HUES6 (cell line): Measurements from ENCODE around the gene TBC1D3B.

Experiments used
- H3K27ac ChIP-seq: 2 replicates; pipeline ENCODE4 v1.7.0; 2013; ENCODE audit warnings: low read depth, mild to moderate bottlenecking, low read length, inconsistent platforms
- H3K27me3 ChIP-seq: 2 replicates; pipeline ENCODE4 v1.6.1; 2013; ENCODE audit warnings: low read length; ENCODE audit not compliant: control insufficient read depth, insufficient read depth
- H3K36me3 ChIP-seq: 2 replicates; pipeline ENCODE4 v1.6.1; 2013; ENCODE audit warnings: low read length; ENCODE audit not compliant: control insufficient read depth, insufficient read depth
- H3K4me1 ChIP-seq: 2 replicates; pipeline ENCODE4 v1.6.1; 2013; ENCODE audit warnings: low read length; ENCODE audit not compliant: control insufficient read depth, insufficient read depth
- H3K4me3 ChIP-seq: 2 replicates; pipeline ENCODE4 v1.5.1; 2013; ENCODE audit warnings: low read depth, low read length
- H3K9ac ChIP-seq: one replicate; pipeline ENCODE4 v1.6.1; 2013; ENCODE audit warnings: mild to moderate bottlenecking, low read length
- H3K9me3 ChIP-seq: 2 replicates; pipeline ENCODE4 v1.6.1; 2013; ENCODE audit warnings: low read depth, low read length; ENCODE audit not compliant: control insufficient read depth, insufficient read depth

Gene TBC1D3B

DNA sequence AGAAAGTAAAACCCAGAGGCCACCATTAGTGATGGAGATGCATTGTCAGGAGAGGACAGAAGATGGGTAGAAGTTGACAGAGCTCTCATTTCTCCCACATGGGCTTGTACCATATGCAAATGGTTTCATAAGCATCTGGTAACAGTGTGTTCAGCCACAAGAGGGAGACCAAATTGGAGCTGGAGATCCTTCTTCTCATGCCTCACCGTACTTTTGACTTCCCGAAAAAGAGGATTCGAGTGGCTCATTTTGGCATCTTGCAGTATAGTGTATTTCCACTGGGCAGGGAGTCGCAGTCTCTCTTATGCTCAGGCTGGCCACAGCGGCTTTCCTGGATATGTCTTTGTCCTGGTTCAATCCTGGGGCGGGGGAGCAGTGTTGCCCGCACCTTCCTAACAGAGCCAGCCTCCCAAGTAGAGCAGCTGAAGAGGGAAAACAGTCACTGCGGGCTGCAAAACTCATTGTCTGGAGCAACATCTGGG lies 23.8 kb downstream of the TBC1D3B start:
- H3K4me3 ChIP-seq = no peak overlapping the region
- no peaks in the 10 kb centered on the region for H3K36me3 ChIP-seq
- H3K9me3 ChIP-seq = no peaks in the 10 kb centered on the region
- peaks cover 6% of the 10 kb centered on the region; the same call in 1 of the 2 replicates for H3K4me1 ChIP-seq
- H3K27me3 ChIP-seq = no peaks in the 10 kb centered on the region
- no peak overlapping the region for H3K9ac ChIP-seq
- H3K27ac ChIP-seq = no peak overlapping the region

DNA sequence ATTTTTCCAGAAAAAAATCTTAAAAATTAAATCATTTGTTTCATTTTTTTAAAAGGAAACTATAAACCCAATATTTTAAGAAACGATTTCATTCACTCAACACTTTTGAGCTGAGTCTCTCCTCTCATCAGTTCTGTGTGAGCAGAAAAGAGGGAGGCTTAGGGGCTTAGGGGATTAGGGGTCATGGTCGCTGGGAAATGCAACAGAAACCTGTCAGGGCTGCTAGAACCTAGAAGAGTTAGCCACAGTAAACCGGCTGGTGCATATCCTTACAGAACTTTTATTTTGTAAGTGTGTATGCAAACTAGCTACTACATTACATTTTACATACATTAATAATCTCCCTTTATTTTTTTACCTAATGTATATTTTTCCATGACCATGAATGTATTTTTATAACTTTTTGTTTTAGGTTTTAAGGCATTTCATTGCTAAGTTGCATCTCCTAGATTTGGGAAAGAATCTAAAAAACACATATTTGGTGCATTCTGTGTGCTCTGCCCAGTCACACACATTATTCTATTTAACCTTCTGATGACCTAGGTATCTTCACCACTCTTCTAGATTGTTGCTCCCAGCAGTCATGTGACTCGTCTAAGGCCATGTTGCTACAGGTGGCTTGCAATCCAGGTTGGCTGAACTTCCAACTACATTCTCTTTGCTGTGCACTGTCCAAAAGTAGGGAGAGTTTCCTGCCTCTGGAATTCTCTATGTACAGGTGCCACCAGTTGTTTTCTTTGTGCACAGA lies 24.4 kb downstream of the TBC1D3B start:
- Histone ChIP-seq H3K9ac (no peak overlapping the region), H3K27me3 (no peaks in the 10 kb centered on the region), H3K36me3 (no peaks in the 10 kb centered on the region), H3K27ac (no peak overlapping the region), H3K4me1 (peaks cover 6% of the 10 kb centered on the region; the same call in 1 of the 2 replicates), H3K4me3 (no peak overlapping the region), H3K9me3 (no peaks in the 10 kb centered on the region)

DNA sequence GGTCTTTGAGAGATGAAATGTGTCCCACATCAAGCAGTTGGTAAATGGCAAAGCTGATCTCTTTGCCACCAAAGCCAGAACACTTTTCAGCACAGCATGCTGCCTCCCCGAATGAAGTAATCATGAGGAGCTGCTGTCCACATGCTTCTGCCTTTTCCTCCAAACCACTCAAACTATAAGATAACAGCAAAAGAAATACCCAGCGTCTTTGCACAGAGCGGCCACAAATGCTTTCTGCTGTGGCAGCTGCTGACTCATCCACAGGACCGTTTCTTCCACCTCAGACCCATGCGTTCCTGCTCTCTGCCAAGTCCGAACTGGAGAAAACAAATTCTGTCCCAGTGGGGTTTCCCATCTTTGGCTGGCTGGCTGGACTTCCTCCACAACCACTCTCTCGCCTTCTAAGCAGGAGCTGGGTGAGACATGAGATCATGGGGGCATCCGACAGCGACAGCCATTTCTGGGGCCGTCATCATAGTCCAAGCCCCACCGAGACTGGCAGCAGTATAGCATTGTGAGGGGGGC lies 27.1 kb downstream of the TBC1D3B start:
- Histone ChIP-seq H3K27me3 (no peaks in the 10 kb centered on the region), H3K4me3 (no peak overlapping the region), H3K27ac (no peak overlapping the region), H3K9me3 (0 out of 2 replicates have a peak, but pooled peaks cover 3% of the 10 kb centered on the region), H3K36me3 (no peaks in the 10 kb centered on the region), H3K4me1 (peaks cover 6% of the 10 kb centered on the region; the same call in 1 of the 2 replicates), H3K9ac (no peak overlapping the region)

DNA sequence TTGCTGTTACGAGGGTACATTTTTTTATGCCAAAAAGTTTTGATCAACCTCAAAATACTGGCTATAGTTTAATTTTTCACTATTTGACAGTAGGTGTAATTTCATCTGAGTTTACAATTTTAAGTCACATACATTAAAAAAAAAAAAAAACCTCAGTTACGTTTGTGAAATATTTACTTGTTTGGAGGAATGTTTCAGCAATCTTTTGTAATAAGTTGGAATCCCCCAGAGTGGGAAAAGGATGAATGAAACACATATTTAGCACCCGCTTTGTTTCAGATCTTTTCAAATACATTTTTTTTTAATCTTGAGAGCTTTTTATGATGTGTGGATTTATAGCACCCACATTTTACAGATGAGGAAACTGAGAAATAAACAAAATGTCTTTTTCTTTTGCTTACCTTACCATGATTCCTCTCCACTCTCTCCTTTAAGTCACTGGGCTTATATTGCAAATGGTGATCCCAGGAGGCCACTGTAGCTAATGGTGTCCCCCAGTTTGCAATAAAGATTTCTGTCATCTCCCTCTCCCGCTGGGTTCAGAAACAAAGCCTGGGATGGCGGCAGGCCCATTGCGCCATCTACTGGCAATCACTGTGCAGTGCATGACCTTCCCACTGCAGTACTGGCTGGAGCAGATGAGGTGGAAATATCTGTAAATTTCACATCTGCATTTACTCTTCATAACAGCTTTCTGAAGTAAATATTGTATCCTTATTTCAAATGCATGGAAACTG lies 27.7 kb downstream of the TBC1D3B start:
- no peak overlapping the region for H3K27ac ChIP-seq
- no peak overlapping the region for H3K9ac ChIP-seq
- H3K4me1 ChIP-seq = peaks cover 6% of the 10 kb centered on the region; the same call in 1 of the 2 replicates
- 0 out of 2 replicates have a peak, but pooled peaks cover 3% of the 10 kb centered on the region for H3K9me3 ChIP-seq
- no peaks in the 10 kb centered on the region for H3K27me3 ChIP-seq
- H3K36me3 ChIP-seq = no peaks in the 10 kb centered on the region
- no peak overlapping the region for H3K4me3 ChIP-seq

DNA sequence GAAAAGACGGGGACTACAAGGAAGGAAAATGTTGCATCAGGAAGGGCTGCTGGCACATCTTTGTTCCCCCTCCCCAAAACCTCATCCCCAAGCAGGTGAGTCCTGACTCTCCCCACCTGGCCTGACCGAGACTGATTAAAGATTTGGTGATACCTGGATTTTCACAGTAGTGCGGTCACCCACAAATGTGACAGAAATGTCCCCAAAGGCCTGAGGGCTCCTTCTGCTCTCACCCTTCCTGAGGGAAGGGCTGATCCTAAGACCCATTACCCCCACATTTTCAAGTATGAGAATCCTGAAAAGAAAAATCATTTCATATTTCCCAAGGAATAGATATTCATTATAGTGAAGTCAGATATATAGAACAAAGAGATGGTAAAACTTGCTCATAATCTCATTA lies 28.8 kb downstream of the TBC1D3B start:
- H3K9me3 ChIP-seq = 0 out of 2 replicates have a peak, but pooled peaks cover 3% of the 10 kb centered on the region
- H3K36me3 ChIP-seq = no peaks in the 10 kb centered on the region
- H3K27ac ChIP-seq = no peak overlapping the region
- H3K27me3 ChIP-seq = no peaks in the 10 kb centered on the region
- no peak overlapping the region for H3K9ac ChIP-seq
- peaks cover 11% of the 10 kb centered on the region for H3K4me1 ChIP-seq
- H3K4me3 ChIP-seq = no peak overlapping the region

DNA sequence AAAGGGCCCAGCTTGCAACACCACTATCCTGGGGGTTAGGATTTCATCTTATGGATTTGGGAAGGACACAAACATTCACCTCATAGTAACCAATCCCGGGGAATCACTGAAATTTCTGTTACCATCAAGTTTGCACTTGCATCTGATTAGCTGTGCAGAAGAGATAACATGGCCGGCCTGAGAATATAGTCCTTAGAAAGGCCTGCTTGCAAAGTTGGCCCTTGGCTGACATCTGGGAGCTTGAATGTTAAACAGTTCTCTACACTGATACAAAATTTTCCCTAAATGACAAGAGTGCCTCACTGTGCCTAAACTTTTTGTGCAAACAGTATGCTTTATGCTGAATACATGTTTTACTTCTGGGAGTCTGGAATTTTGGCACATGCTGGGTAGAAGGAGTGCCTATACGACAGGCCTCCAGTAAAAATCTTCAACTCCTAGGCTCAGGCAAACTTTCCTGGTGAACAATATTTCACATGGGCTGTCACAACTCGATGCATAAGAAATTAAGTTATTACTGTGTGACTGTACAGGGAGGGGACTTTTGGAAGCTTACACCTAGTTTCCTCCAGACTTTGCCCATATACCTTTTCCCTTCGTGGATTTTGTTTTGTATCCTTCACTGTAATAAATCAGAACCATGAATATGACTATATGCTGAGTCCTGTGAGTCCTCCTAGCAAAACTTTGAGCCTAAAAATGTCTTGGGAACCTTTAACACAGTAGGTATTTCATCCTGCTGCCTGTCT lies 31.3 kb downstream of the TBC1D3B start:
- Histone ChIP-seq H3K27me3 (no peaks in the 10 kb centered on the region), H3K36me3 (no peaks in the 10 kb centered on the region), H3K9ac (no peak overlapping the region), H3K4me3 (no peak overlapping the region), H3K4me1 (peaks cover 11% of the 10 kb centered on the region), H3K27ac (no peak overlapping the region), H3K9me3 (0 out of 2 replicates have a peak, but pooled peaks cover 3% of the 10 kb centered on the region)

DNA sequence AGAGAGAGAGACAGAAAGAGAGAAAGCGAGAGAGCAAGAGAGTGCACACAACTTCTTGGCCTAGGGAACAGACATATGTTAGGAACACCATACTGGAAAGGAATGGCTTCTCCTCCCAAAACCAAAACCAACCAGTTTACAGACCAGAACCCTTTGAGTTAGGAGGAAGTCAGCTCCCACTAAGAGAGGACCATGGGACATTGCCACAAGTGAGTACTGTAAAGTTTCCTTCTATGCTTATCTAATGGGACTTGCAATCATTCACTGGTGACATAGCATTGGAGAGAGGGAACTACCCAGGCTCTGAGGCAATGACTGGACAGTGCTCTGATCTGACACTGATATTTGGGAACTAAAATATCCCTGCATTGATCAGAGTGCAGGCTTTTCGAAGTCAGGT lies 32.4 kb downstream of the TBC1D3B start:
- H3K9ac ChIP-seq = no peak overlapping the region
- H3K27me3 ChIP-seq = no peaks in the 10 kb centered on the region
- H3K36me3 ChIP-seq = no peaks in the 10 kb centered on the region
- H3K4me3 ChIP-seq = no peak overlapping the region
- H3K27ac ChIP-seq = no peak overlapping the region
- H3K9me3 ChIP-seq = 0 out of 2 replicates have a peak, but pooled peaks cover 3% of the 10 kb centered on the region
- peaks cover 5% of the 10 kb centered on the region; the same call in 1 of the 2 replicates for H3K4me1 ChIP-seq

DNA sequence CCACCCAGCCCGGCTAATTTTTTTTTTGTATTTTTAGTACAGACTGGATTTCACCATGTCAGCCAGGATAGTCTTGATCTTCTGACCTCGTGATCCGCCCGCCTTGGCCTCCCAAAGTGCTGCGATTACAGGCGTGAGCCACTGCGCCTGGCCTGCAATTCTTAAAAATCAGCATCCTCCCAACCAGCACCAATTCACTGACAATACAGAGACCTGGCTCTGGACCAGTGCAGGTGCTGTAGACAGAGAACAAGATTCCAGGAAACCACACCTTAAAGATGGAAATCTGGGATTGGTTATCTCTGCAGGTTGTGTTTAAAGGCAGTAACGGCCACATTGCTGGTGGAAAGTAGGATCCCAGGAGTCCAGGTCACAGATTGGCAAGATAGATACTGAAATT lies 33.6 kb downstream of the TBC1D3B start:
- Histone ChIP-seq H3K4me3 (no peak overlapping the region), H3K27me3 (no peaks in the 10 kb centered on the region), H3K27ac (no peak overlapping the region), H3K4me1 (peaks cover 5% of the 10 kb centered on the region; the same call in 1 of the 2 replicates), H3K9me3 (0 out of 2 replicates have a peak, but pooled peaks cover 3% of the 10 kb centered on the region), H3K36me3 (no peaks in the 10 kb centered on the region), H3K9ac (no peak overlapping the region)

DNA sequence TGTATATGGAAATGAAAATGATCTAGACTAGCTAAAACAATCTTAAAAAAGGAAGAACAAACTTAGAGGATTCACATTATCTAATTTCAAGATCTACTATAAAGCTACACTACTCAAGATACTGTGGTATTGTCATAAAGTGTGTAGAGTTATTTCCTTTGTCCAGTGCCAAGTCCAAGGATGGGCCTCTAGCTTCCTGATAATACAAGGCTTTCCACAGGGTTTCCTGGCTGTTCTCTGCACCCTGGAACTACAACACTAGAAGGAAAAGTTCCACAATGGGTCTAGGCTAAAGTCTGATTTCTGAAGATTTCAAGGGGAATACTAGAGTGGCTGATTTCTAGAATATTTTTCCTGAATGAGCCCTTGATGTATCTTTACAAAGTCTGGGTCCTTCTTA lies 34.2 kb downstream of the TBC1D3B start:
- no peaks in the 10 kb centered on the region for H3K27me3 ChIP-seq
- peaks cover 5% of the 10 kb centered on the region; the same call in 1 of the 2 replicates for H3K4me1 ChIP-seq
- no peak overlapping the region for H3K4me3 ChIP-seq
- 0 out of 2 replicates have a peak, but pooled peaks cover 3% of the 10 kb centered on the region for H3K9me3 ChIP-seq
- H3K9ac ChIP-seq = no peak overlapping the region
- no peak overlapping the region for H3K27ac ChIP-seq
- H3K36me3 ChIP-seq = no peaks in the 10 kb centered on the region

DNA sequence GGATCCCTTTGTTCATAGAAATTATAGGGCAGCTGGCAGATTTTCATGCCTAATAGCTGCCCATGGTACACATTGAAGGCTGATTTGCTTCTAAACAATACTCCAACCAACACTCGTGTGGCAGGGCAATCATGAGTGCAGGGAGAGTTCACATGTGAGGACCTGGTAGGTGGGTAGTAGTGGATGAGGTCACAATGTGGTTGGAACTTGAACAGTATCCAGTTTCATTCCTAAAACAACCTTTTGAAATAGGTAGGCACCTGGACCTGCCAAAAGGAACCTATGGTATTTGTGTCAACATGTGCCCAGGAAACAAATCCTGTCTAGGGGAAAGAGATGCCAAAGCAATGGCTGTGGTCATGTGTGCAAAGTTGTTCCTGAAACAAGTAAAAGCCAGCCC lies 40.0 kb downstream of the TBC1D3B start:
- Histone ChIP-seq H3K4me3 (no peak overlapping the region), H3K9ac (no peak overlapping the region), H3K4me1 (no peaks in the 10 kb centered on the region), H3K9me3 (no peaks in the 10 kb centered on the region), H3K27me3 (no peaks in the 10 kb centered on the region), H3K27ac (no peak overlapping the region), H3K36me3 (no peaks in the 10 kb centered on the region)
